NCI-H2029 treated with DMSO at 0.1 percent for 48 hours (cell line): ENCODE data around the gene EVC2.

ENCODE experiments used
- DNase-seq: peaks from one replicate; lab custom pipeline; 2025; lab: John Stamatoyannopoulos, UW

Gene EVC2

GRCh38 chr4:5666741-5667140, 41.6 kb downstream of the EVC2 start:
- no peak for DNase-seq

DNA sequence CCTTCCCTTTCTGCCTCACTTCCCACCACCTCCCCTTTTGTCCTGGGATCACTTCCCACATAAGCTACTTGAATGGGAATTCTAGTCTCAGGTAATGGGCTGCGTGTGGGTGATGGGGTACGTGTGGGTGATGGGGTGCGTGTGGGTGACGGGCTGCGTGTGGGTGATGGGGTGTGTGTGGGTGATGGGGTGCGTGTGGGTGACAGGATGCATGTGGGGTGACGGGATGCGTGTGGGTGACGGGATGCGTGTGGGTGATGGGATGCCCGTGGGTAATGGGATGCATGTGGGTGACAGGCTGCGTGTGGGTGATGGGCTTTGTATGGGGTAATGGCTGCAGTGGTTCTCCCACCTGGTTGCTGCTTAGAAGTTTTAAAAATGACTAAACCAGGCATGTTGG, 43.6 kb downstream of the EVC2 start:
- DNase-seq: no peak

- no peak for DNase-seq
Measured at GRCh38 chr4:5662555-5662954, 45.8 kb downstream of the EVC2 start.

- no peak for DNase-seq
Measured at GRCh38 chr4:5661237-5661636, 47.1 kb downstream of the EVC2 start.

- DNase-seq: no peak
Measured at GRCh38 chr4:5660185-5660584, 48.2 kb downstream of the EVC2 start.

DNA sequence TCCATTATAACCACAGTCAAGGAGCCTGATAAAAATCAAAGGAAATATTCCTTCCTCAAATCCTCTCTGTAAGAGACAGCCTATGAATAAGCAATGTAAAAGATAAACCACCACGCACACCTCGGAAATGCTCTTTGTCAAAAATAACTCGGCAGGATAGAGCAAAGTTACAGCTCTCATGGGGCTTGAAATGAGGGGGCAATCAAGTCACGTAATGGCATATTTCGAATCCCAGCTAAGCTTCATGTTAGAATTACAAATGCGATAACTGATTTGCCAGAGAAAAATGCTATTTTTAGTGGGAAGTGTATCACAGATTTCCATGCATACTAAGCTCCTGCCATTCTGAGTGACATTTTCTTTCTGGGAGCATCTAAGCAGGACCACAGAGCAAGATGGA, 49.4 kb downstream of the EVC2 start:
- DNase-seq: no peak

- no peak for DNase-seq
Measured at GRCh38 chr4:5656415-5656814, 51.9 kb downstream of the EVC2 start.

- DNase-seq: no peak
Measured at GRCh38 chr4:5654791-5655190, 53.6 kb downstream of the EVC2 start.

- DNase-seq: no peak
Measured at GRCh38 chr4:5651089-5651488, 57.3 kb downstream of the EVC2 start.

DNA sequence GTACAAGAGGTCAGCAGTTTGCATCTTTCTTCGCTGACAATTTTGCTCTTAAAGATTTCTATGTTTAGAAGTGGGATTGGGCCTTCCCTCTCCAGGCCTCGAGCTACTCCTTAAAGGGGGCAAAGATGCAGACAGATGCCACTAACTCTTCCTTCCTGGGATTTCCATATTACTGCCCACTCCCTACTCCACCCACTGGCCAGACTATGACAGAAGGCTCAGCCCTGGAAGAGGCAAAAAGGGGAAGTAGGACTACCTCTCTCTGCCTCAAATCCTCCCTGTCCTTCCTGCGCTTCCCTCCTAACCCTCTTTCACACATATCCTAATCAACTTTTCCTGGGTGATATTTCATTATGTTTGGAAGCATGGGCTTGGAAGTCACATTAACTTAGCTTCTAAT, 58.3 kb downstream of the EVC2 start:
- no peak for DNase-seq

DNA sequence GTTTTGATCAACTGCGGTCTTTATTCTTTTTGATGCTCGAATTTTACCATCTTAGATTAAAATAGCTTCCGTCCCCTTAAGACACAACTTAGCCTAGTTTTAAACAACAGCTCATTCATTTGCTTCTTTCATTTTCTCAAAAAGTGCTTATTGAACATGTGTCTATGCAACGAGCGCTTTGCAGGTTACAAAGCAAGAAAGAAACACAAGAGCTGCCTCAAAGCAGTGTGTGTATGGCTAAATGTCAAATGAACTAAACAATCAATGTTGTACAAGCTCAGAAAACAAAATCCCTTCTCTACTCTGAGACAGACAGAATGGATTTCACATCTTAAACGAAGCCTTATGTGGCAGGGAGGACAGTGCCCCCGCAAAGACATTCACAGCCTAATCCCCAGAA, 61.0 kb downstream of the EVC2 start:
- no peak for DNase-seq

DNA sequence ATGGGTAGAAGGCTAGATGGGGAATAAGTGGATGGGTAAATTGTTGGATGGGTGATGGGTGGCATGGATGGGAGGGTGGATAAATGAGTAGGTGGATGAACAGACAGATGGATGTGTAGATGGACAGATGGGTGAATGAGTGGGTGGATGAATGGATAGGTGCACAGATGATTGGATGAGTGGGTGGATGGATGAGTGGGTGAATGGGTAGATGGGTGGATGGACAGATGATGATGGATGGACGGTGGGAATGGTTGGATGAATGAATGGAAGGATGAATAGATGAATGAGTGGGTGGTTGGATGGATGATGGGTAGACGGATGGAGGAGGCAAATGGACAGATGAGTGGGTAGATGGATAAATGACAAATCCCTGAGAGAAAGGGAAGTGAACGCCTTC, 68.3 kb downstream of the EVC2 start:
- no peak for DNase-seq

DNA sequence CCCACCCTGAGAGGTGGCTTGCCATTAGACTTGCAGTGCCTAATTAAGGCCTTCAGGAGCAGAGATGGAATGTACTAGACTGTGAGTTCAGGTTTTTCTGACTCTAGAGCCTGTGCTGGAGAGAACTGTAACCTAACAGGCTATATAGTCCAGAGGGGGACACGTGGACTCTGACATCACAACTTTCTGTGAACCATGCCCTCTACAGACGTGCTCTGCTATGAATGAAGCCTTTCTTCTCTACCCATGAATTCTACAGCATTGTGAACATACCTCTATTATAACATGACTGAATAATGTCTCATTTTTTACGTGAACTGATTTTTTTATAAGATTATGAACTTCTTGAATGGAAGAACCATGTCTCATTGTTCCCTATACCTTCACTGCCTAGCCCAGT, 68.8 kb downstream of the EVC2 start:
- no peak for DNase-seq

- DNase-seq: no peak
Measured at GRCh38 chr4:5638976-5639375, 69.4 kb downstream of the EVC2 start.

GRCh38 chr4:5638316-5638715, 70.0 kb downstream of the EVC2 start:
- no peak for DNase-seq

- no peak for DNase-seq
Measured at GRCh38 chr4:5636766-5637670, 71.3 kb downstream of the EVC2 start.

- no peak for DNase-seq
Measured at GRCh38 chr4:5635826-5636195, 72.5 kb downstream of the EVC2 start.

GRCh38 chr4:5632571-5632970, 75.8 kb downstream of the EVC2 start:
- DNase-seq: no peak

DNA sequence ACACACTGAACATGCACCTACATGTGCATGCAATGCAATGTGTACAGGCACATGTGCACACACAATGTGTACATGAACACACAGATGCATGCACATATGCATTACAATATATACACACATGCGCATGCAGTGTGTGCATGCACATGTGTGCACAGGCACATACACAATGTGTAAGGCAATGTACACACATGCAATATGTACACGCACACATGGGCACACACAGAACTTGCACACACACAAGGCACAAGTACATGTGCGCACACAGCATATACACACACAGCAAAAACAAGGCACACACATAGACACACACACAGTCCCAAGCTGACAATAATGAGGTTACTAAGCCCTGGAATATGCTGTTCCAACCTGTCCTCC, 76.3 kb downstream of the EVC2 start:
- no peak for DNase-seq

DNA sequence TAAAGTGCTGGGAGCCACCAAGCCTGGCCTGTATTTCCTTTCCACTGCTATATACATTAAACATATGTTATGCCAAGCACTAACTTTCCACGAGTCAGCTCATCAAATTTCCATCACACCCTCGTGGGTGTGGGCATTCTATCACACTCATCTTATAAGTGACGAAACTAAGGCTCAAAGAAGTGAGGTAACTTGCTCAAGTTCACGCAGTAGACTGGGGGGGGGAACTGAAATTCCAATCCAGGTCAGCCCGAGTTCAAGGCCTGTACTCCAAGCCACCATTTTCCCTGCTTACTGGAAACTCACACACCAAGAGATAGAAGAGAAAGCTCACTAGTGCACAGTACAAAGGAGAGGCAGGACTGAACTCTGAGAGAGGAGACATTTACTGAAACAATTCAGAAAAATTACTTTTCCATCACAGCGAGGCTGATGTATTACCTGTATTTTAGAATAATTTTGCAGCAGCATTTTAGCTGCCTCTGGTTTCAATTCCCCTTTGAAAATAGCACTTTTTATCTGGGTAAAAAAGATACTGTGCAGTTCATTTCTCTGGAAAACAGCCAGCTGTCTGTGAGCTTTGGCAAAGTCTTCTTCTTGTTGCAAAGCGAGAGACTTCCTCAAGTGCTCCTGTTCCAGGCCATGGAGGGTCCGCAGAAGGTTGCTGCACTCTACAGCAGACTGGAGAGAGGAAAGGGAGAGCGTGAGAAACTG, 76.8 kb downstream of the EVC2 start:
- no peak for DNase-seq

DNA sequence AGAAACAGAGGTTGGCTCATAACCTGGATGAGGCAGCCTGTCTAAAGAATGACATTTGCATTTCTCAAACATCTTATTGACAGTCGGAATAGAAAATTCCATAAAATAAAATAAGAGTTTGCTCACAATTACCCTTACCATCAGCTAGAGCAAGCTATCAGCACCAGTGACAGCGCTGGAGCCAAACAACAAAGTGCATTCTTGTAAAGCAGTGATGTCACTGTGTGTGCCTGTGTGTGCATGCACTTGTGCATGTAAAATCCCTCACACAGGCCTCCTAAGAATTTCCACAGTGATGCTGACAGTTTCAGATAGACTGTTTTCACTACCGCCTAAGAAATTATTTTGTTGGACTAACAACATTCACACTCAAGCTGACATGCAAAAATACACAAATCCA, 77.6 kb downstream of the EVC2 start:
- no peak for DNase-seq

- no peak for DNase-seq
Measured at GRCh38 chr4:5629542-5629941, 78.8 kb downstream of the EVC2 start.

DNA sequence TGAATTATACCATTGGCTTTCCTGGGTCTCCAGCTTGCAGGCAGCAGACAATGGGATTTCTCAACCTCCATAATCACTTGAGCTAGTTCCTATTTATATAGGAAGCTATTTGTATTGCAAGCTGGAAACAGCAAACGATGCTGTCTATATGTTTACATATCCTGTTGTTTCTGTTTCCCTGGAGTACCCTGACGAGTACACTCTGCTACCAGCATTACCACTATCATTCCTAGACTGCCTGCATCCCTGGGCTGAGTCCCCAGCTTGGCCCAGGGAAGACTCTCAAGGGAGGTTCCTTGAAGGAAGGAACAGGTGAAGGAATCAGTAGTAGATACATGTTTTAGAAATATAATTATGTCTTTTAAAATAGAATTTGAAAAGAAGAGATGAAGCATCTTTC, 81.4 kb downstream of the EVC2 start:
- DNase-seq: no peak

- no peak for DNase-seq
Measured at GRCh38 chr4:5622596-5622995, 85.8 kb downstream of the EVC2 start.
